Measurements from ENCODE around the gene WNT3A. TPM values are rescaled to one million over a fixed set of nuclear protein-coding genes. Genes with fewer than 3 reads are reported as not detected.

Gene WNT3A
- total RNA-seq, 1 donor from 2014 or later = not detected

DNA sequence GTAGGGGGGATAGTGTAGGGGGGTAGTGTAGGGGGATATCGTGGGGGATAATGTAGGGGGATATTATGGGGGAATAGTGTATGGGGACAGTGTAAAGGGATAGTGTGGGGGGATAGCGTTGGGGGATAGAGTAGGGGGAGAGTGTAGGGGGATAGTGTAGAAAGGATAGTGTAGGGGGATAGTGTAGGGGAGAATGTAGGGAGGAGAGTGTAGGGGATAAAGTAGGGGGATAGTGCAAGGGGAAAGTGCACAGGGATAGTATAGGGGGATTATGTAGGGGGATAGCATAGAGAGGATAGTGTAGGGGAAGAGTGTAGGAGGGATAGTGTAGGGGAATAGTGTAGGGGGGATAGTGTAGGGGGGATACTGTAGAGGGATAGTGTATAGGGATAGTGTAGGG is 63.4 kb downstream of the WNT3A start:
- DNase-seq (ENCODE audit: low spot score) = no peak

DNA sequence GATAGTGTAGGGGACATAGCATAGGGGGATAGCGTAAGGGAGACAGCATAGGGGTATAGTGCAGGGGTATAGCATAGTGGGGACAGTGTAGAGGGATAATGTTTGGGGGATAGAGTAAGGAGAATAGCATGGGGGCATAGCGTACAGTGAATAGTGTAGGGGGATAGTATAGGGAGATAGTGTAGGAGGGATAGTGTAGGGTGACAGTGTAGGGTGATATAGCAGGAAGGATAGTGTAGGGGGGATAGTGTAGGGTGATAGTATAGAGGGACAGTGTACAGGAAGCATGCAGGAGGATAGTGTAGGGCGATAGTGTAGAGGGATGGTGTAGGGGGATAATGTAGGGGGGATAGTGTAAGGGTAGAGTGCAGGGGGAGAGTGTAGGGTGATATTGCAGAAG is 64.1 kb downstream of the WNT3A start:
- DNase-seq (ENCODE audit: low spot score) = no peak

DNA sequence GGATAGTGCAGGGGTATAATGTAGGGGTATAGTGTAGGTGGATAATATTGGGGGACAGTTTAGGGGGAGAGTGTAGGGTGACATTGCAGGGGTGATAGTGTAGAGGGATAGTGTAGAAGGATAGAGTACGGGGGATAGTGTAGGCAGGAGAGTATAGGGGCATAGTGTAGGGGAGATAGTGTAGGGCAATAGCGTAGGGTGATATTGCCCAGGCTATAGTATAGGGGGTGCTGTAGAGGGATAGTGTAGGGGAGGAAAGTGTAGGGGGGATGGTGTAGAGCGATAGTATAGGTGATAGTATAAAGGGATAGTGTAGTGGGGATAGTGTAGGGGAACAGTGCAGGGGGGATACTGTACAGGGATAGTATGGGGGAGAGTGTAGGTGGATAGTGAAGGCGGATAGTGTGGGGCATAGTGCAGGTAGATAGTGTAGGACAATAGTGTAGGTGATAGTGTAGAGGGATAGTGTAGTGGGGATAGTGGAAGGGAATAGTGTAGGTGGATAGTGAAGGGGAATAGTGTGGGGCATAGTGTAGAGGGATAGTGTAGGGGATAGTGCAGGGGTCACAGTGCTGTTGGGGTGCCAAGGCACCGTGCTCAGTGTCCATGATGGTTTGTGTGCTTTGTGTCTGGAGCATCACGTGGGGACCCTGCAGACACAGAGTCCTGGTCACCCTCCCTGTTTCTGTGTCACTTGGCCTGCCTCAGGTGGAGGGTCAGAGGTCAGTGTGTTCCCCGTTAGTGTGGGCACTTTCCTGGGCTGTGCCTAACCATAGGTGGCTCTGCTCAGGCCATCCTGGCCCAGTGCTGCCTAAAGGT is 65.2 kb downstream of the WNT3A start:
- DNase-seq (ENCODE audit: low spot score) = no peak

DNA sequence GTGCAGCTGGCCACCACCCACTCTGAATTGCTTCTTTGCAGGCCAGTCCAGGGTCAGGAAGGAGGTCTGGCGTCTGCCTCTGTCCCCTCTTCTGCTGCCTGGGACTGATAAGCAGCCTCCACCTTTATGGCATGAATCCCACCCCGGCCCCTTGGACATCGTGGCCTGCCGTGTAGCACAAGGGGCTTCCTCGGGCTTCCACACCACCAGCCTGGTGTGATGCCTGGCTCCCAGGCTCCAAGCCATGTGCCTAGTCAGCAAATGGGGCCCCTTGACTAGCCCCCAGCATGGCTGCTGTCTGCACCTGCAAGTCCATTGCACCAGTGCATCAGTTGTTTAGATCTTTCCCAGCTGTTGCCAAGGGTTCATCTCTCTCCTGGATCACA is 65.9 kb downstream of the WNT3A start:
- DNase-seq (ENCODE audit: low spot score) = no peak

DNA sequence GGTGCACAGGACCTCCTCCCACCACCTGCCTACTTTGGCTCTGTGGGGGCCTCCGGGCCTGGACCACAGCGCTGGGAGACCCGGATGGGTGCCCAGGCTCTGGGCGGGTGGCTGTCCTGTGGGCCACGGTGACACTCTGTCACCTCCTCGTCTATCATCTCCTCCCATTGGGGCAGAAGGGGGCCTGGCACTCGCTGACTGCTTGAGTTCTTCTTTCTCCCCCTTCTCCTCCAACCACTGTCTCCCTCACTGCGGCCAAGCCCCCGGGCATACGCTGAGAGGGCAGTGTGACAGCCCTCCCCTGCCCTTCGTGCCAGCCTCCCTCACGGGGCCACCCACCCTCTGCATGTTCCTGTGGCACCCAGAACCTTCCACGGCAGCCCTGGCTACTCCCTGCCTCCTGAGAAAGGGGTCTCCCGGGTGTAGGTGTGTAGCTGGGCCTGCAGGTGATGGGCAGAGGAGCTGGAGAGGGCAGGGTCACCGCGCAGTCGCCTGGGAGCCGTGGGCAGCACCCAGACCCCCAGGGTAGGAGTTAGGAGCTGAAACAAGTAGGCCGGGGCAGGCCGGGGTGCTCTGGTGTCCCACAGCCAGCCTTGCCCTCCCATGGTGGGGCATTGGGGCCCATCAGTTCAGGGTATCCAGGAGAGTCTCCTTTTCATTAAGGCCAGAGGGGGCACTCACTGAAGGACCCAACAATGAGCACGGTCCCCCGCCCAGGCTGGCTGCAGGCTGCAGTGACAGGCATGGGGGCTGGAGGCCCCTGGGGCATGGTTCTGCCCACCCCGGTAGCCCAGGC is 66.5 kb downstream of the WNT3A start:
- DNase-seq (ENCODE audit: low spot score) = no peak

DNA sequence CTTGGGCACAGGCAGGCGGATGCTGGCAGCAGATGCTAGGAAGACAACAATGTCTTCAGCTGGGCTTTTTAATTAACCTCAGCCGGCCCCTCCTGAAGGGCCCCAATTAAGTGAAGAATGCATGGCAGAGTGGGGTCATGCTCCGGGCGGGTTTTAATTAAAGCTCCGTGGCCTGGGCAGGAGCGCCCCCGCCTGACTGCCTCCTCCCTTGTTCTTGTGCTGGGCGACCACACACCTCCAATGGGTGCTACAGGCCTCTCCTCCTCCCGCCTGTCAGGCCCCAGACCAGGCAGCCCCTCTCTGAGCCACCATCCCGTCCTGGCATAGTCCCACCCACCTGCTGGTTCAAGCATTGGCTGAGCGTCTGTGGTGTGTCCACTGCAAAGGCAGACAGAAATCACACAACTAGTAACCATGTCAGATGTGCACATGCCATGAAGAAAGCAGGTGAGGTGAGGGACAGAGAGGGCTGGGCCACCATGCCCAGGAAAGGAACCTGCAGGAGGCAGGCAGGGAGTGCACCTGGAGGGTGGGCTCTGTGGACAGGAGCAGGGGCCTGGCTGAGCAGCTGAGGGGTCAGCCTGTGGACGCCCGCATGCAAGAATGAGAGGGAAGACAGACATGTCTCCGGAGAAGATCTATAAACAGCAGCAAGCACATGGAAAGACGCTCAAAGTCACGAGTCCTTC is 67.2 kb downstream of the WNT3A start:
- DNase-seq (ENCODE audit: low spot score) = no peak

DNA sequence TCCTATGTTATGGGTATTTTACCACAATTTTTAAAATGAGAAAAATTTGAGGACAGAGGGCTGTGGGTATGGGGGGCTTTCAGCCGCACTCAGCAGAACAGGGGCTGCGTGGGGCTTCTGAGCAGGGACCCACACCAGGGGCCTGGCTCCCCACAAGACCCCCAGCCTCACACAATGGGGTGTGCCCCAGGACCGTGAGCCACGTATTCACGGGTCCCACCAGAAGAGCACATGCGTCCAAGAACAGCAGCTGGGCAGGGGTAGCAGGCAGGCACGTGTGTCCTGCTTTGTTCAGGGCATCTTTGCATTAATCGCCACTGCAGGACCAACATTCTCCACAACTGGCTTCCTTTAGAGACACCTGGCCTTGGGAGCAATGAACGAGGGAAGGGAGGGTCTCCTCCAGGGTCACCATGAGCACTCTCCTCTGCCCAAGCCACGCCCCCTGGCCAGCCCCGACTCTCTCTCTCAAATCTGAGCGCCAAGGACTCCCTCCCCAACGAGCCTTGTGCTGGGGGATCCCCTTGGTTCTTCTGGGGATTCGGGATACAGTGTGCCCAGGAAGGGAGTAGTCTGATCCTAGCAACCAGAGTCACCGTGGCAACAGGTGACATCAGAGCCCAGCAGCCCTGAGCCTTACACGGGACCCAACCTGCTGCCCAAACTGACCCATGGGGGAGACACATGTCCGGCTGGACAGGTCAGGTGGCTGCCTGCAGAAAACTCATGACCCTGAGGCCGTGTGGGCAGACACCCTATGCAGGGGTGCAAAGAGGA is 68.3 kb downstream of the WNT3A start:
- DNase-seq (ENCODE audit: low spot score) = no peak

DNA sequence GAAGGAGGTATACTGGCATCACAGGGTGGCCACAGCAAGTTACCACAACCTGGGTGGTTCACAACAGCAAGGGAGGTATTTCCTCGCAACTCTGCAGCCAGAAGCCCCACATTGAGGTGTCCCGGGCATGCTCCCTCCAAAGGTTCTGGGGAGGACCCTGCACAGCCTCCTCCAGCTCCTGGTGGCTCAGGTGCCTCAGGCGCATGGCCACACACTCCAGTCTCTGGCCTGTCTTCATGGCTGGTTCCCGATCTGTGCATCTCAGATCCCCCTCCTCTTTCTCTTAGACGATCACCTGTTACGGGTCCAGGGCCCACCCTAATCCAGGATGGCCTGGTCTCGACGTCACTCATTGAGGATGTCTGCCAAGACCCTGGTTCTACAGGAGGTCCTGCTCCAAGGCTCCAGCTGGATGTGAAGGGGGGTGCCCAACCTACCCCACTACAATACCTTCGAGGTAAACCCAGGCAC is 69.0 kb downstream of the WNT3A start:
- no peak for DNase-seq (ENCODE audit: low spot score)

DNA sequence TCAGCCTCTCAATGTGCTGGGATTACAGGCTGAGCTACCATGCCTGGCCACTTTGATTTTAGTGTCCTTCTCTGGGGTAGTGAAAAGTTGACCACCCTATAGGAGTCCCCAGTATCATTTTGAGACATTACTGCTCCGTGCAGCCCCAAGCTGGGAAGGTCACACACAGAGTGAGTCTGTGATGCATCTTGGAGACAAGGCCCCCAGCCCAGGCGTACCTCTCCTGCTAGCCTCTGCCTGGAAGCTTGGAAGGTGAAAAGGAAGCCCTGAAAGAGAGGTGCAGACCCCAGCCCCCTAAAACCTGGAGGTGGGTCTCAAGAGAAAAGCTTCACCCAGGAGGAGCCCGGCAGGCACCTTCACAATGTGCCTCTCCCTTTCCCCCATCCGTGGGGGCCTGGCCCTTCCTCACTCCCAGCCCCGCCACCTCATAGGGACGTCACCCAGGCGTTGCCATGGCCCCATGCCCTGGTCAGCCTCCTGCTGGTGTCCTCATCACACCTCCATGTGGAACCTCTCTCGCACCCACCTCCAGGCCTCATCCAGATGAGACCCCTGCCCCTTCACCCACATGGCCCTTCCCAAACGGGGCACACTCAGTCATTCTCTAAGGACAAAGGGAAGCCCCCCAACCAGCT is 70.1 kb downstream of the WNT3A start:
- DNase-seq (ENCODE audit: low spot score) = no peak

DNA sequence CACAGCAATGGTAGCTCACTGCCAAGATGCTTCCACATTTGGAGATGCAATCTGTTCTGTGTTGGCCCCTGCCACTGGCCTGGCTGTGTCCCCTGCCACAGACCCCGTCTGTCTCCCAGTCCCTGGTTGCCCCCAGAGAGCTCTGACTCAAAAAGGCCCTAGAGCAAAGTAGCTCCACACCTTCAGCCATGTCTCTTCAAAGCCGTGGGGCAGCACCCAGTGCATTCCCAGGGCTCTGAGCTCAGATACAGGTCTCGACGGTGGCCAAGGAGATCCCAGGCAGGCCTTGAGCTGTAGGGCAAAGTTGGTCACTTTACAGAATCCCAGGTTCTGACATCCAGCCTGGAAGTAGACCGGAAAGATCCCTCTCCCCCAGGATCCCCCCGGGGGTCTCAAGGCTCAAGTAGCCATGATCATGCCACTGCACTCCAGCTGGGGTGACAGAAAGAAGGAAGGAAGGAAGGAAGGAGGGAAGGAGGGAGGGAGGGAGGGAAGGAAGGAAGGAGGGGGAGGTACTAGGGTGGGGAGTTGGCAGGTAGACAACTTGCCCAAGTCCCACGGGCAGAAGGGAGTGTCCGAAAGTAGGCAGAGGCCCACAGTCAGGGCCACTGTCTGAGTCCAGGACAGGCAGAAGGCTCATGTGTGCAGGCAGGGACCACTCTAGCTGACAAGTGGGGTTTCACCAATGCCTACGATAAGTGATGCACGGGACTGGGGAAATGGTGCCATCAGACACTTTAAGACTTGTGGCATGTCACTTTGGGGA is 71.0 kb downstream of the WNT3A start:
- DNase-seq (ENCODE audit: low spot score) = no peak

DNA sequence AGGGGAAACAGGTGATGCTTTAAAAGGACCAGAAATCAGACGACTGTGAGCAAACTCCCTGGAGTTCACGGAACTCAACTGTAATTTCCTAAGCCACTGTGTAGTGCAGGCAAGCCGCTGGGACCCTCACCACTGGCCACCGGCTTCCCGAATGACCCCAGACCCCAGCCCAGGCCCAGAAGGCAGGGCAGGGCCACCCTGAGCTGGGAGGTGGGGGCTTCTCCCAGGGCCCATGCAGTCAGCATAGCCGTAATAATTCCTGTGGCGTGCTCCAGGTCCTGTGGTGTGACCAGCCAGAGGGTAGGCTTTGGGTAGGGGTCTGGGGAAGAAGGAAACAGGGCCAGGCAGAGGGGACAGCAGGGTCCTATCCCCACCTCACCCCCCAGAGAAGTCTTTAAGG is 72.2 kb downstream of the WNT3A start:
- no peak for DNase-seq (ENCODE audit: low spot score)

DNA sequence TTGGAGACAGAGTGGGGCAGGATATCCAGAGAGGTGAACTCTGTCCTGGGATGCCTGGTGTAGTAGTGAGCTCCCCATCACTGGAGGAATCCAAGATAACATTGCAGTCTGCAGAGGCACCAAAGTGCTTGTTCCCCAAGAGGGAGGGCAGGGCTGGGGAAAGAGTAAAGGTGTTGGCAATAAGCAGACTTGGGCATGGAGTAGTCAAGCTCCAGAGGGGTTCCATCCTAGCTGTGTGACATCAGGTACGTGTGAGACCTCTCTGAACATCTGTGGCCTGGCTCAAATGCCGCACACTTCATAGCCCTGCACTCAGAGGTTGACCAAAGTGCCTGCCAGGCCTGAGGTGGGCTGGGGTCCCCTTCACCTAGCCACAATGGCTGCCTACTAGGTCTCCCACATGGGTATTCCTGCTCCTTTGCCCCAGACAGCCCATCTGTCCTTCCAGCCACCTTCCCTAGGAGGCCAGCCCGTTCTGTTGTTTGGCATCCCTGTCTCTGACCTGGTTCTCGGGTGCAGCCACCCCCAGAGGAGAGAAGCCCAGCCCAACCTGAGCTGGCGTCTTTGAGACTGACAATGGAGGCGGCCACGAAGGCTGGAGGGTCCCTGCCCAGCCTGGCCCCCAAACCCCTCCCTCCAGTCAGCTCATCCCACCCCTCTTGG is 72.9 kb downstream of the WNT3A start:
- no peak for DNase-seq (ENCODE audit: low spot score)

DNA sequence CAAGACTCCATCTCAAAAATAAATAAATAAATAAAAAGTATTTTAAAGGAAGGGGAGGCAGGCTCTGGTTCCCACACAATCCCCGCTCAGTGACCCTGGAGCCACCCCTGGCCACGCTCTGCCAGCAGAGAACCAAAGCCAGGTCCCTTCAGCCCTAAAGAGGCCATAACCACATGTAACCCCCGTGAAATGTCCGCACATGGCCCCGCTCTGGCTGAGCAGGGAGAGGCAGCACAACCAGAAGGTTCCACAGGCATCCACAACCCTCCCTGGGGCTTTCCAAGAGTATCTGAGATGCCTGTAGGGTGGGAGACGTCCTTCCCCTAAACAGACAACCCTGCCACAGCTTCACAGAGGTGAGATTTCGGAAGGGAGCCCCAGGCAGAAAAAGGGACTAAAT is 74.3 kb downstream of the WNT3A start:
- no peak for DNase-seq (ENCODE audit: low spot score)

DNA sequence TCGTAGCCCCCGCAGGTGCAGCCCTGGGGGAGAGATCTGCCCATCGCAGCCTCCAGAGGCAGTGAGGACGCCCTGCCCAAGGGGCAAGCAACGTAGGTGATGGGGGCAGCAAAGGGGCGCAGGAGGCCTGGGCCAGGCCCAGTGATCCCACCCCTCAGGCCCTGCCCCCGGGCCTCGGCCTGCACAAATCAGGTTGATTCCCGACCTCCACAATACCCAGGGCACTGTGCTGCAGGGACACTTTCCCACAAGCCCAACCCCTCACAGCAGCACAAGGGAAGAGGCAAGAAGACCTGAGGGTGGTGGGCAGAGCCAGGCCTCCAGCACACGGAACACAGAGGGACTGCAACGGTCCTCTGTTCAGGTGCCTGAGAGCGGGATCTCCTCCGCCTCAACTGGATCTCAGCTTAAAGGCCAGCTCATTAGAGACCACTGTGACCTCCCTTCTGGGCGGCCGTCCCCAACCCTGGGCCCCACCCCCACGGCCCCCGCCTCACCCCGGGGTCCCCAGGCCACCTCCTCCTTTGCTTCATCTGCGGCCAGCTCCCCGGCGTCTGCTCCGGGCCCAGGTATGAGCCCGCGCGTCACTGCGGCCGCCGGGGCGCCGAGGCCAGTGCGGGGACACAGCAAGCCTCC is 74.9 kb downstream of the WNT3A start:
- peak; percentile 14 for DNase-seq (ENCODE audit: low spot score)

DNA sequence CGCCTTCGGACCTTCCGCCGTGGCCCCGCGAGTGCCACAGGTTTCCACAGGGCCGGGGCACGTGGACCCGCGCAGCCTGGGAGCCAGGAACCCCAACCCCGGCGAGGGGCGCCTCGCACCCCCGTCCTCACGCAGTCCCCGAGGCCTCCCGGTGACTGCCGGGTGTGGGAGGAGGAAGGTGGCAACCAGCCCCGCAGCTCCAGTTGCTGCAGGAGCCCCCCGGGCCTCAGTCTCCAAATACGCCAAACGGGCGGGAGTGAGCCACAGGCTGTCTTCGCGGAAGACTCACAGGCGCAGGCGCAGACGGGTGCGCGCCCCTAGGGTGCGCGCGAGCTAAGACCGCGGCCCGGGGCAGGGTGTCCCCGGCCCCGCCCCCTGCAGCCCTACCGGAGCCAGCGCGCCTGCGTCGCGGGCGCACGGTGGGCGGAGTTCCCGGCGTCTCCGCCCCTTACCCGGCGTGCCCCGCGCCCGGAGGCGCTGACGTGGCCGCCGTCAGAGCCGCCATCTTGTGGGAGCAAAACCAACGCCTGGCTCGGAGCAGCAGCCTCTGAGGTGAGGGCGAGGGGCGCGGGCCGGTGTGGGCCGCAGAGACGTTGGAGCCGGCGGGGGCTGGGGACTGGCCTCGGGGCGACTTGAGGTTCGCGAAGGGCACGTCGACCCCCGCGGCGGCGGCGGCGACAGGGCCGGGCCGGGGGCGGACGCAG is 75.6 kb downstream of the WNT3A start, which contains the start of gene ARF1:
Gene ARF1 (plus strand): TSS at position 495 of the 704 bp plus-strand sequence. CDS start 14,407 bp downstream, outside the sequence.
- peak; percentile 96 for DNase-seq (ENCODE audit: low spot score)

DNA sequence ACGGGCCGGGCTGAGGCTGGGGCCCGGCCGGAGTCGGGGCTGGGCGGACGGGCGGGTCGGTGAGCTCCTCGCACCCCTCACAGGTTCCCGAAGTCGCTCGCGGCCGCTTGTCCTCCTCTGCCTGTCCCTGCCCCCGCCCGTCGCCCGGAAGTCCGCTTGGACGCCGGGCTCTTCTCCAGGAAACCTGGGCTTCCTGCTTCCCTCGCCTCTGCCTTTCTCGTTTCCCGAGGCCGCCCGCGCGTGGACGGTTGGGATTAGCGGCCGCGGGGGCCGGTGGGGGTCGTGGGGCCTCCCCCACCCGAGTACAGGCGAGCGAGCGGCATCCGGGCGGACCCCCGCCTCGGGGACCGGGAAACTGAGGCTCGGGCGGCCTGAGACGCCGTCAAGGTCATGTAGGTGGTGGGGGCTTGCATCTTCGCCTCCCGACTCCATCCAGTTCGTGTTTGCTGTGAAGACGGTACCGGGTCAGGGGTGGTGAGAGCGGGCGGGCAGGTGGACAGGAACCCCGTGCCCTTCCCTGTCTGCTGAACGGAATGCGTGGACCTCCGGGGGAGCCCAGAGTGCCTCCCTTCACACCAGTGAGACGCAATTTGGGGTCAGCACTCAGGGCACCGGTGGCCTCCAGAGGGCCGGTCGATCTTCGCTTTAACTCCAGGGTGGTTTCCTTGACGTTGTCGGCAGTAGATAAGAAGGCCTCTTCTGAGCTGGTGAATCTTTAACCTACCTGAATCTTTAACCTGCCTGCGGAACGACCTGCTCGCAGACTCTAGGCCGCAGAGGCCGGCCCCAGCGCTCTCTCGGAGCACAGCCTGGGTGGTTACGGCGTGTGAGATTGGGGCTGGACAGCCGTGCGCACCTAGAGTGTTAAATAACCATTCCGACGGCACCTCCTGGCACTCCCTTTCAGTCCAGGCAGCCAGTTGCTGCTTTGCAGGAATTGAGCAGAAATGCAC is 76.4 kb downstream of the WNT3A start:
- peak; percentile 62 for DNase-seq (ENCODE audit: low spot score)

DNA sequence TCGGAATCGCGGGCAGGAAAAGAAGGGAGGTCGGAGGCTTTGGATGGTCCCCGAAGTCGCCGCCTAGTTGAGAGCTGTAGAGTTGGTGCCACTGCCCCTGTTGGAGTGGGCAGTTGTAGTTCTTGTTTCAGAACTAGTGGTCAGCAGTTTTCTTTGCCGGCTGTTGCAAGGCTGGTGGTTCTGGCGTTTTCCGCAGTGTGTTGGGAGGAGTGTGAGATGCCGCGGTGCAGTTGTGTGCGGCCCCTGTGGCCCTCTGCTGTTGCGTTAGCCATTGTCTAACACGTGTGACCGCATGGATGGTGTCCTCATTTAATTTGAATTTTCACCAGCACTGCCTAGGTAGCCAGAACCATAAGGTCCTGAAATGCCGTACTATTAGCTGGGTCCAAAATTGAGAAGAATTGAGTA is 77.1 kb downstream of the WNT3A start:
- peak; percentile 52 for DNase-seq (ENCODE audit: low spot score)
